HG03565 (cell line): ENCODE data around the gene S1PR4.
"Not testable (repeated sequence)": the region's sequence is repeated elsewhere in the genome, so short reads cannot be mapped to it uniquely, and the experiment has no call there.

ENCODE experiments used
- ATAC-seq: cut with Tn5 transposase; IDR thresholded peaks from one replicate; pipeline ENCODE4 v1.9.1; 2021; ENCODE audit warnings: mild to moderate bottlenecking, moderate library complexity; ENCODE audit not compliant: unreplicated experiment

The S1PR4 gene

GRCh38 chr19:3176715-3177501 lies 1.7 kb upstream of the S1PR4 start:
- no peak for ATAC-seq

GRCh38 chr19:3178973-3179738 lies 587 bp downstream of the S1PR4 start:
- ATAC-seq: no peak

DNA sequence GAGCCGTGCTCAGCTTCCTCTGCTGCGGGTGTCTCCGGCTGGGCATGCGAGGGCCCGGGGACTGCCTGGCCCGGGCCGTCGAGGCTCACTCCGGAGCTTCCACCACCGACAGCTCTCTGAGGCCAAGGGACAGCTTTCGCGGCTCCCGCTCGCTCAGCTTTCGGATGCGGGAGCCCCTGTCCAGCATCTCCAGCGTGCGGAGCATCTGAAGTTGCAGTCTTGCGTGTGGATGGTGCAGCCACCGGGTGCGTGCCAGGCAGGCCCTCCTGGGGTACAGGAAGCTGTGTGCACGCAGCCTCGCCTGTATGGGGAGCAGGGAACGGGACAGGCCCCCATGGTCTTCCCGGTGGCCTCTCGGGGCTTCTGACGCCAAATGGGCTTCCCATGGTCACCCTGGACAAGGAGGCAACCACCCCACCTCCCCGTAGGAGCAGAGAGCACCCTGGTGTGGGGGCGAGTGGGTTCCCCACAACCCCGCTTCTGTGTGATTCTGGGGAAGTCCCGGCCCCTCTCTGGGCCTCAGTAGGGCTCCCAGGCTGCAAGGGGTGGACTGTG lies 1.2 kb downstream of the S1PR4 start:
- no peak for ATAC-seq

DNA sequence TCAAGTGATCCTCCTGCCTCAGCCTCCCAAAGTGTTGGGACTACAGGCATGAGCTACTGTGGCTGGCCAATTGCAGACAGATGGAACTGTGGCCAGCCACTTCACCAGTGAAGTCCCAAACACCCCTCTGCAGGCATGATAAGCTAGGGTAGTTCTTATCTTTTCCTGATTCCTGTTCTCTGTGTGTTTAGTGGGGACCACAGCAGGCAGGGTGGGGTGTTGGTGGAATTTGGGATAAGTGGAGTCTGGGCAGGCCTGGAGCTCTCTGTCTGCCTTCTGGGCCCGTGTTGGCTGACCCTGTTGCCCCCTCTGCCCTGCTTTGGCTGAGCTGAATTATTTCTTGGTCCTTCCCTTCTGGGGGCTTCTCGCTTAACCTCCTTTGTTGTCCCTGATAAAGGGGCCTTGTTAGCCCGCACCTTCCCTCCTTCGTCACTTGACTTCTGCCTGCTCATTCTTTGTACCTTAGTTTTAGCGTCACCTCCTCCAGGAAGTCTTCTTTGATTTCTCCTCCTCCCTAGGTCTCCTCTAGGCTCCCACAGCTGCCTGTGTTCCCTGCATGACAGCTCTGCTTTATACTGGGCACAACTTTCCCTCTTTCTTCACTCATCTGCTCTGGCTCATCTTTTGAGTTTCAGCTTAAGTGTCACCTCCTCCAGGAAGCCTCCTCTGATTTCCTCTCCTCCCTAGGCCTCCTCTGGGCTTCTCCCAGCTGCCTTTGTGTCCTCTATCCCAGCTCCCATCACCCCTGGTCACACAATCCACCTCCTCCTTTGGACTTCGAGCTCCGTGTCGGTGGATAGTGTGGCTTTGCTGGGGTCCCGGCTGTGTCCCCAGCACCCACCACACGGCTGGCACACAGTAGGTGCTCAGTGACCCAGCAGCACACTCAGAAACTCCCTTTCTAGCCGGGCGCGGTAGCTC lies 5.4 kb downstream of the S1PR4 start:
- no peak for ATAC-seq

- ATAC-seq: peak; percentile 16
These were observed 6.4 kb downstream of the S1PR4 start for GRCh38 chr19:3184847-3185460.

- peak; percentile 66 for ATAC-seq
These were observed 7.0 kb downstream of the S1PR4 start, which contains the start of gene NCLN for GRCh38 chr19:3185461-3186159. NCLN (plus strand) TSS chr19:3185930; CDS start chr19:3186031, 101 bp downstream.

- ATAC-seq: peak; percentile 15
These were observed 7.7 kb downstream of the S1PR4 start for GRCh38 chr19:3186160-3186688.

DNA sequence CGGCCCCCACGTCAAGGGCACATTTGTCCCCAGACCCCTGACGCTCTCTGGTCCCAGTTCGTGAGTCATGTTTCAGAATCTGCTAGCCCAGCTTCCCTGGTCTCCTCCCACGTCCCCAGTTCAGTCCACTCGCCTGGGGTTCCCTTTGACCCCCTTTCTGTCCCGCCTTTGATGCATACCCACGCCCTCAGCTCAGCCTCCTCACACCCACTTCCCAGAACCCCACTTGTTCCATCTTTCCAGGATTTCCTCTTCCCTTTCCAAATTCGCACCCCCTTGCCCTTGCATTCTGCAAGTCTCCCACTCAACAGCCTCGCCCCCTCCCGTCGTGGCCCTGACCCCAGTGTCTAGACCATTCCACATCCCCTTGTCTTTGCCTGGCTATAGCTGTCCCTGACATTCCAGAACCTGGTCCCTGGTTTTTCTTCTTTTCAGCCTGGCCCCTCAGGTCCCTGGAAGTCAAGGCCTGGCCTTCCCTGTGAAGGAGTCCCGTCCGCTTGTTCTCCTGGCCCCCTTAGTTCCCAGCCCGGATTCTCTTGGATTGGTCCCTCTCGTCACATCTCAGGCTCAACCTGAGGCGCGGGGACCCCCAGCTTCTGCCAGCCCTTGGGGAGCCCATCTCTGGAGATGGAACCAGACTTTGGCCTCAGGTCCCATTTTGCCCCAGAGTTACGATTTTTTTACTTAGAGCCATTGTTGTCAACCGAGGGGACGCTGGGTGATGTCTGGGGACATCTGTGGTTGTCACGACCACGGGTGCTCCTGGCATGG lies 8.5 kb downstream of the S1PR4 start:
- ATAC-seq: no peak

DNA sequence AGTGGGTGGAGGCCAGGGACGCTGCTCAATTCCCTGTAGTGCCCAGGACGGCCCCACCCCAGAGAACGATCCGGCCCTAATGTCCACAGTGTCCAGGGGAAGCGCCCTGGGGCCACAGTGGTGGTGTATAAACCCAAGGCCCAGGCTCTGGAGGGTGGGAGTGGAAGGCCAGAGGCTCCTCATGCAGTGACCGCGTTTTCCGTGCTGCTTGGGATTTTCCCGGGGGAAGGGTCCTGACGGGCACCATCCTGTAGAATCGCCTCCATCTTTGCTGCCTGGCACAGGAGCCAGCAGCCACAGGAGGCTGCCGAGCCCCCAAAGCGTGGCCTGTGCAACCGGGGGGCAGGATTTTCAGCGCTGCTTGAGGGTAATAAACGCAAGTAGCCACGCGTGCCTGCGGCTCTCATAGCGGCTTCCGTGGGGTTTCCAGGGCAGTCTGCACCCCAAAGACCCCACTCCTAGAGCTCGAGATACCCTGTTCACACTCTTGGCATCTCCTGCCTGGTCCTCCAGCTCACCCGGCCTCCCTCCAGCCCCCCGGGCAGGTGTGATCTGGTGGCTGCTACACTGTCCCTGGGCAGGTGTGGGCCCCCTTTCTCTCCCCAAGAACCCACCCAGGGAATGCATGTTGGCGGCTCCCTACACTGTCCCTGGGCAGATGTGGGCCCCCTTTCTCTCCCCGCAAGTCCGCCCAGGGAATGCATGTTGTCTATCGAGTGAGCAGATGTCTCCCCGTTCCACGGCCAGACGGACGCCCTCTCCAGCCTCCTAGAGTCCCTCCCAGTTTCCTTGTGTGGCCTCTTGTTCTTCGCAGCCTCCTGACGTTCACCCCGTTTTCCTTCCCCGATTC lies 9.3 kb downstream of the S1PR4 start:
- no peak for ATAC-seq

- ATAC-seq: no peak
These were observed 10.3 kb downstream of the S1PR4 start for GRCh38 chr19:3188627-3189596.

DNA sequence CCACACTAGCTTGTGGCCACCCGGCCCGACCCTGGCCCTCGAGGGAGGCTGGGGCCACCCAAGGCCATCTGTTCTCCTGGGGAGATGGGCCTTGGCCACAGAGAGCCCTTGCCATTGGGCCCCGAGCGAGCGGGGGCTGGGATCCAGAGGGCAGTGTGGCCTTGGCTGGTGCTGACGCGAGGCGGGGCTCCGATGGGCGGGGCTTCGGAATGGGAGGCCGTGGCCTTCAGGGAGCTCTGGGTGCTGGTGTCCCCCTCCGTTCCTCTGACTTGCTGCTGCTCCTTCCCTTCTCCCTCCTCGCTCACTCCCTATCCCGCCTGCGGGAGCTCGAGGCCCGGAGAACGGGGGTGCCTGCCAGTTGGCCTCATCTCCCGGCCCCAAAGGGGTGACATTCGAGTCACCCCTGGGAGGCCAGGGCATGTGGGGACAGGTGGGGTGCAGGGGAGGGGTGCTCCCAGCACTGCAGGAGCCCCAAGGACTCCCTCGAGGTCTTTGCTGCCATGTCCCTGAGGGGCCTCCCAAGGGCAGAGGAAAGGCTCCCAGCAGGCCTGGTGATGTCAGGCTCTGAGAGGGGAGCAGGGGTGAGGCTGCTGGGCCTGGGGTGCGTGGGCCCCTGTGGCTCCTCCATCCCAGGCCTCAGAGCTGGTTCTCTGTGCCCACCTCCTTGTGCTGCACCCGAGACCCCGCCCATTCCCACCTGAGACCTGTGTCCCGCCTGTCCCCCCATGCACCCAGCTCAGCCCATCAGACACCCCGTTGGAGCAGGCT lies 11.3 kb downstream of the S1PR4 start:
- no peak for ATAC-seq

GRCh38 chr19:3190470-3190770 lies 11.9 kb downstream of the S1PR4 start:
- no peak for ATAC-seq

GRCh38 chr19:3190921-3191805 lies 12.6 kb downstream of the S1PR4 start:
- ATAC-seq: no peak

DNA sequence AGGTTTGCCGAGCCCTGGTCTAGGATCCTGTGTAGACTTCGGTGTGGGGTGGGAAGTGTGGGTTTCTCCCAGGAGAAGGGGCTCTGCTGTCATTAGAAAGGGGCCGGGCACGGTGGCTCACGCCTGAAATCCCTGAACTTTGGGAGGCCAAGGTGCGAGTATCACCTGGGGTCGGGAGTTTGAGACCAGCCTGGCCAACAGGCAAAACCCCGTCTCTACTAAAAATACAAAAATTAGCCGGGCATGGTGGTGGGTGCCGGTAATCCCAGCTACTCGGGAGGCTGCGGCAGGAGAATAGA lies 13.2 kb downstream of the S1PR4 start:
- not testable (repeated sequence) for ATAC-seq

- ATAC-seq: no peak
These were observed 13.7 kb downstream of the S1PR4 start for GRCh38 chr19:3192228-3192635.
